Endothelial cell of umbilical vein (primary cell): ENCODE measurements around the gene SMARCC2. TPM values are rescaled to one million over a fixed set of nuclear protein-coding genes. Genes with fewer than 3 reads are reported as not detected.

ENCODE experiments used
- BruUV-seq: library from RNA; stranded (reverse); fragments of 400-500 nt; replicated peaks from 2 replicates; lab custom pipeline; 2021; lab: Mats Ljungman, UMichigan
- CTCF ChIA-PET: fragments of 300-600, 350-600 bp; sonication (Branson Sonifier 250); formaldehyde crosslinking; loops from one replicate; lab custom pipeline; 2021; ENCODE audit warnings: antibody characterized with exemption, inconsistent platforms; lab: Charles Lee
- POLR2A ChIA-PET: fragments of 300-600, 350-600 bp; sonication (Branson Sonifier 250); formaldehyde crosslinking; loops from one replicate; lab custom pipeline; 2021; ENCODE audit warnings: antibody characterized with exemption, inconsistent platforms; lab: Charles Lee
- DNase-seq: peaks from one replicate; pipeline ENCODE4 v3.0.0-alpha.2; 2011; ENCODE audit warnings: low read depth, low spot score
- FAIRE-seq: peaks from 2 replicates; lab custom pipeline; 2011; peaks lifted over from hg19 to GRCh38; lab: Jason Lieb, UNC
- H2AFZ ChIP-seq: 2 replicates; pipeline ENCODE4 v1.6.0; 2012; ENCODE audit warnings: low read depth, low read length, control low read depth, inconsistent platforms
- H3K27ac ChIP-seq: 2 replicates; pipeline ENCODE4 v1.5.1; 2011; ENCODE audit warnings: low read depth, mild to moderate bottlenecking, control low read depth, low read length, moderate library complexity; ENCODE audit not compliant: insufficient read depth
- H3K27me3 ChIP-seq, 2 experiments: 2 replicates each; pipeline versions ENCODE4 v1.6.0 to v1.6.1; 2011; ENCODE audit warnings: low read length in 2 of 2, mixed read lengths in 1 of 2; ENCODE audit not compliant: control insufficient read depth in 2 of 2, insufficient read depth in 2 of 2
- H3K36me3 ChIP-seq, 2 experiments: 2 replicates in 1 of 2; 3 replicates in 1 of 2; pipeline ENCODE4 v1.5.1; 2011; ENCODE audit warnings: low read length in 2 of 2, mild to moderate bottlenecking in 1 of 2, moderate library complexity in 1 of 2; ENCODE audit not compliant: control insufficient read depth in 2 of 2, insufficient read depth in 2 of 2; ENCODE audit errors: extremely low read depth in 1 of 2
- H3K4me1 ChIP-seq: 3 replicates; pipeline ENCODE4 v1.5.1; 2011; ENCODE audit warnings: mild to moderate bottlenecking, low read length; ENCODE audit not compliant: control insufficient read depth, insufficient read depth; ENCODE audit errors: extremely low read depth
- H3K4me2 ChIP-seq: 2 replicates; pipeline ENCODE4 v1.6.1; 2011; ENCODE audit warnings: low read length, control low read depth, mixed read lengths; ENCODE audit not compliant: insufficient read depth
- H3K4me3 ChIP-seq, 3 experiments: fragments of 200-600 bp in 1 of 3; sonication (generic), shearing (Covaris generic) in 1 of 3; replicated peaks in 1 of 3; 2 replicates each; pipeline ENCODE4 v1.5.1; 2011 to 2016; ENCODE audit warnings: control low read depth in 3 of 3, low read length in 3 of 3, mild to moderate bottlenecking in 2 of 3, inconsistent platforms in 1 of 3, low read depth in 1 of 3, moderate library complexity in 1 of 3; ENCODE audit not compliant: insufficient read depth in 1 of 3
- H3K79me2 ChIP-seq: 2 replicates; pipeline ENCODE4 v1.6.0; 2012; ENCODE audit warnings: low read length, inconsistent platforms; ENCODE audit not compliant: control insufficient read depth, insufficient read depth
- H3K9ac ChIP-seq: replicated peaks from 2 replicates; pipeline ENCODE3; 2011; ENCODE audit warnings: low read length, control low read depth; ENCODE audit not compliant: insufficient read depth; ENCODE audit errors: extremely low read depth
- H3K9me1 ChIP-seq: replicated peaks from 3 replicates; pipeline ENCODE4 v1.6.0; 2011; ENCODE audit warnings: mild to moderate bottlenecking, low read length; ENCODE audit not compliant: control insufficient read depth, insufficient read depth; ENCODE audit errors: extremely low read depth
- H3K9me3 ChIP-seq: replicated peaks from 2 replicates; pipeline ENCODE4 v1.5.1; 2012; ENCODE audit warnings: low read length, inconsistent platforms; ENCODE audit not compliant: control insufficient read depth, insufficient read depth
- H4K20me1 ChIP-seq: replicated peaks from 2 replicates; pipeline ENCODE3; 2011; ENCODE audit warnings: mild to moderate bottlenecking, low read length; ENCODE audit not compliant: control insufficient read depth, insufficient read depth; ENCODE audit errors: extremely low read depth
- CTCF ChIP-seq, 2 donors: IDR thresholded peaks; 1 replicate in 1 of 2; 2 replicates in 1 of 2; pipeline ENCODE4 v1.5.1; 2011; ENCODE audit warnings: low read length in 2 of 2, mild to moderate bottlenecking in 2 of 2, moderate library complexity in 2 of 2, control low read depth in 1 of 2, inconsistent platforms in 1 of 2, low read depth in 1 of 2; ENCODE audit not compliant: insufficient read depth in 1 of 2; ENCODE audit errors: extremely low read depth in 1 of 2
- EZH2 ChIP-seq: IDR thresholded peaks from 2 replicates; pipeline ENCODE4 v1.6.1; 2012; ENCODE audit warnings: borderline replicate concordance, low read depth, mild to moderate bottlenecking, moderate library complexity, low read length, inconsistent platforms; ENCODE audit not compliant: severe bottlenecking
- FOS ChIP-seq: IDR thresholded peaks from 2 replicates; pipeline ENCODE4 v1.6.1; 2011; ENCODE audit warnings: mild to moderate bottlenecking, low read length, moderate library complexity, borderline replicate concordance; ENCODE audit not compliant: insufficient read depth
- GATA2 ChIP-seq: IDR thresholded peaks from 2 replicates; pipeline ENCODE4 v1.7.0; 2011; ENCODE audit warnings: low read depth, mild to moderate bottlenecking, moderate library complexity, mixed read lengths, low read length; ENCODE audit not compliant: insufficient read length, insufficient read depth
- JUN ChIP-seq: IDR thresholded peaks from 2 replicates; pipeline ENCODE4 v1.6.1; 2011; ENCODE audit warnings: borderline replicate concordance, low read depth; ENCODE audit not compliant: insufficient read length, insufficient read depth
- MYC ChIP-seq: IDR thresholded peaks from one replicate; pipeline ENCODE4 v1.6.1; 2011; ENCODE audit warnings: mild to moderate bottlenecking, low read depth, low read length
- POLR2A ChIP-seq: IDR thresholded peaks from 2 replicates; pipeline ENCODE4 v1.6.1; 2012; ENCODE audit warnings: low read depth, mild to moderate bottlenecking, control low read depth, low read length
- POLR2AphosphoS5 ChIP-seq: IDR thresholded peaks from 2 replicates; pipeline ENCODE4 v1.6.1; 2012; ENCODE audit warnings: low read depth, mild to moderate bottlenecking, control low read depth, low read length, moderate library complexity; ENCODE audit not compliant: insufficient read depth
- dilution Hi-C: fragments of 300-500 bp; cut with MboI; formaldehyde crosslinking; loops from one replicate; pipeline ENCODE4 v1.15.0; 2019; ENCODE audit warnings: low sequenced_read_pairs; ENCODE audit not compliant: extremely low pct_ligation_motif_present
- intact Hi-C: fragments of 100-400 bp; cut with micrococcal nuclease; formaldehyde crosslinking; loops from one replicate; pipeline ENCODE4 v1.10.0; 2022
- polyA plus RNA-seq, 4 experiments: library from polyadenylated mRNA; depleted of rRNA in 3 of 4; stranded (reverse) in 3 of 4; unstranded in 1 of 4; fragments of >200 nt; gene quantifications; 2 replicates each; pipeline versions ENCODE4 v1.2.1 to v1.2.3, GENCODE V29; 2011 to 2012; ENCODE audit warnings: missing spikeins in 1 of 4
- total RNA-seq: library from RNA; stranded (reverse); gene quantifications from 2 replicates; pipeline ENCODE4 v1.2.3, GENCODE V29; 2021
- TF ChIP-seq, protein P1 (sequence below): IDR thresholded peaks from 2 replicates; pipeline ENCODE4 v1.6.1; 2011; ENCODE audit not compliant: insufficient read depth, insufficient read length

Gene SMARCC2
- total and polyA plus RNA-seq, 2 donors (not counting 3 experiments of a cell fraction or from before 2014, with no cell fraction given), result 51.9 to 121 TPM

DNA sequence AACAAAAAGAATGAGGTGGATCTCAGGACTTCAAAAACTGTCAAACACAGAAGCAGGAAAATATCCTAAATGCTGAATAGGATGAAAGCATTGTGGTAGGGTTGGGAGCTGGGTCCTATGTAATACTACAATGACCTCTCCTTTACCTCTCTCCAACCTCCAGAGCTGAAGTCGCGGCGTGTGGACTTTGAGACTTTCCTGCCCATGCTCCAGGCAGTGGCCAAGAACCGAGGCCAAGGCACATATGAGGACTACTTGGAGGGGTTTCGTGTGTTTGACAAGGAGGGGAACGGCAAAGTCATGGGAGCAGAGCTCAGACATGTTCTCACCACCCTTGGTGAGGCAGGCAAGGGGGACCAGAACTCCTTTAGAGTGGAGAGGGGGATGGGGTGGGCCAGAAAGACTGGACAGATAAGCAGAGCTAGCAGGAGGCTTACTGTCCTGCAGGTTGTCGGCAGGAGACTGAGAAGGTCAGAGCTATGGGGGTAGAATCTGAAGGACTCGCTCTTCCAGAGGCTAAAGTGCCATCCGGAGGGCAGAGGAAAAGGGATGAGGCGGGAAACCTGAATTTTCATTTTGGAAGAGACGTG, 33.9 kb downstream of the SMARCC2 start:
- ChIA-PET POLR2A (no interaction called here), CTCF (interaction anchor here (0.7 to 1.9 kb wide), 3 partner anchors 27 to 31 kb away, joined by 3 to 6 read pairs (median 4); partner anchors contain the start of gene ESYT1)
- Histone ChIP-seq H3K9ac (no peak overlapping the region), H2AFZ (no peak overlapping the region), H3K4me3 (no peak overlapping the region), H3K4me2 (no peak overlapping the region), H3K4me1 (peaks cover 26% of the 10 kb centered on the region), H3K36me3 (peaks cover 6 to 9% of the 10 kb centered on the region in 2 experiments), H3K79me2 (peaks cover 26% of the 10 kb centered on the region), H3K9me1 (no peaks in the 10 kb centered on the region), H3K27ac (no peak overlapping the region), H4K20me1 (no peaks in the 10 kb centered on the region), H3K27me3 (no peaks in the 10 kb centered on the region), H3K9me3 (no peaks in the 10 kb centered on the region)
- DNase-seq (no peak), FAIRE-seq (no peak)
- no peak for TF ChIP-seq POLR2A
- TF ChIP-seq JUN, result no peak
- no peak for TF ChIP-seq POLR2AphosphoS5
- no peak for TF ChIP-seq CTCF (IDR thresholded peaks at IDR 0.05; ENCODE audit: extremely low read depth in 1 of 2, insufficient read depth in 1 of 2, low read depth in 1 of 2, low read length in 2 of 2)
- TF ChIP-seq GATA2, result no peak
- no peak for TF ChIP-seq MYC
- no peak for TF ChIP-seq FOS
- TF ChIP-seq, protein P1, sequence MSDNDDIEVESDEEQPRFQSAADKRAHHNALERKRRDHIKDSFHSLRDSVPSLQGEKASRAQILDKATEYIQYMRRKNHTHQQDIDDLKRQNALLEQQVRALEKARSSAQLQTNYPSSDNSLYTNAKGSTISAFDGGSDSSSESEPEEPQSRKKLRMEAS, result no peak
- TF ChIP-seq EZH2, result no peak
- intact Hi-C loops, result no loop called here
- dilution Hi-C loops, result no loop called here
- BruUV-seq, result no TSS peak
